KMS-11 (cell line): Measurements from ENCODE around the gene FBXW7.

Experiments
- H2AFZ ChIP-seq: fragments of 200-600 bp; sonication (generic); 2 replicates; pipeline ENCODE4 v1.6.1; 2016; ENCODE audit warnings: antibody characterized with exemption, mixed run types, low read depth
- H3K27ac ChIP-seq: fragments of 200-600 bp; sonication (generic); 2 replicates; pipeline ENCODE4 v1.6.1; 2016; ENCODE audit warnings: mild to moderate bottlenecking, mixed run types
- H3K27me3 ChIP-seq: fragments of 200-600 bp; sonication (generic); 2 replicates; pipeline ENCODE4 v1.6.1; 2017; ENCODE audit warnings: mild to moderate bottlenecking, low read depth, mixed run types, moderate library complexity; ENCODE audit not compliant: insufficient read depth
- H3K36me3 ChIP-seq: fragments of 200-600 bp; sonication (generic); 2 replicates; pipeline ENCODE4 v1.6.1; 2017; ENCODE audit warnings: mild to moderate bottlenecking, mixed run types; ENCODE audit not compliant: insufficient read depth
- H3K4me1 ChIP-seq: fragments of 200-600 bp; sonication (generic); 2 replicates; pipeline ENCODE4 v1.6.1; 2016; ENCODE audit warnings: mild to moderate bottlenecking, low read depth, mixed run types; ENCODE audit not compliant: poor library complexity, severe bottlenecking
- H3K4me2 ChIP-seq: fragments of 200-600 bp; sonication (generic); 2 replicates; pipeline ENCODE4 v1.7.0; 2016; ENCODE audit warnings: mild to moderate bottlenecking, mixed run types
- H3K4me3 ChIP-seq: fragments of 200-600 bp; sonication (generic); IDR thresholded peaks from 2 replicates; pipeline ENCODE4 v1.6.1; 2017; ENCODE audit warnings: low read depth, low read length, mixed read lengths; ENCODE audit not compliant: insufficient read depth
- H3K79me2 ChIP-seq: fragments of 200-600 bp; sonication (generic); 2 replicates; pipeline ENCODE4 v1.6.1; 2016; ENCODE audit warnings: low read depth, mixed run types; ENCODE audit not compliant: insufficient read depth
- H3K9ac ChIP-seq: fragments of 200-600 bp; sonication (generic); 2 replicates; pipeline ENCODE4 v1.6.1; 2016; ENCODE audit warnings: mild to moderate bottlenecking, mixed run types
- H4K20me1 ChIP-seq: fragments of 200-600 bp; sonication (generic); 2 replicates; pipeline ENCODE4 v1.6.1; 2016; ENCODE audit warnings: mild to moderate bottlenecking, mixed run types; ENCODE audit not compliant: insufficient read depth
- TF ChIP-seq, protein P1 (sequence below): fragments of 200-600 bp; sonication (generic); conservative IDR thresholded peaks from 2 replicates; pipeline ENCODE4 v1.6.1; 2017; ENCODE audit warnings: low read depth, mild to moderate bottlenecking, antibody characterized with exemption, low read length, moderate library complexity, mixed read lengths

The FBXW7 gene

GRCh38 chr4:152525878-152526277 lies 10.0 kb downstream of the FBXW7 start:
- no peak overlapping the region for H3K4me2 ChIP-seq
- TF ChIP-seq, protein P1, sequence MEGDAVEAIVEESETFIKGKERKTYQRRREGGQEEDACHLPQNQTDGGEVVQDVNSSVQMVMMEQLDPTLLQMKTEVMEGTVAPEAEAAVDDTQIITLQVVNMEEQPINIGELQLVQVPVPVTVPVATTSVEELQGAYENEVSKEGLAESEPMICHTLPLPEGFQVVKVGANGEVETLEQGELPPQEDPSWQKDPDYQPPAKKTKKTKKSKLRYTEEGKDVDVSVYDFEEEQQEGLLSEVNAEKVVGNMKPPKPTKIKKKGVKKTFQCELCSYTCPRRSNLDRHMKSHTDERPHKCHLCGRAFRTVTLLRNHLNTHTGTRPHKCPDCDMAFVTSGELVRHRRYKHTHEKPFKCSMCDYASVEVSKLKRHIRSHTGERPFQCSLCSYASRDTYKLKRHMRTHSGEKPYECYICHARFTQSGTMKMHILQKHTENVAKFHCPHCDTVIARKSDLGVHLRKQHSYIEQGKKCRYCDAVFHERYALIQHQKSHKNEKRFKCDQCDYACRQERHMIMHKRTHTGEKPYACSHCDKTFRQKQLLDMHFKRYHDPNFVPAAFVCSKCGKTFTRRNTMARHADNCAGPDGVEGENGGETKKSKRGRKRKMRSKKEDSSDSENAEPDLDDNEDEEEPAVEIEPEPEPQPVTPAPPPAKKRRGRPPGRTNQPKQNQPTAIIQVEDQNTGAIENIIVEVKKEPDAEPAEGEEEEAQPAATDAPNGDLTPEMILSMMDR = no peak
- H3K27me3 ChIP-seq = no peaks in the 10 kb centered on the region
- no peaks in the 10 kb centered on the region for H3K36me3 ChIP-seq
- H3K27ac ChIP-seq = no peak overlapping the region
- peaks cover 29% of the 10 kb centered on the region for H3K4me1 ChIP-seq
- no peak overlapping the region for H3K4me3 ChIP-seq
- H4K20me1 ChIP-seq = peaks cover 26% of the 10 kb centered on the region
- H3K79me2 ChIP-seq = peaks cover 92% of the 10 kb centered on the region
- H2AFZ ChIP-seq = no peak overlapping the region
- H3K9ac ChIP-seq = no peak overlapping the region

DNA sequence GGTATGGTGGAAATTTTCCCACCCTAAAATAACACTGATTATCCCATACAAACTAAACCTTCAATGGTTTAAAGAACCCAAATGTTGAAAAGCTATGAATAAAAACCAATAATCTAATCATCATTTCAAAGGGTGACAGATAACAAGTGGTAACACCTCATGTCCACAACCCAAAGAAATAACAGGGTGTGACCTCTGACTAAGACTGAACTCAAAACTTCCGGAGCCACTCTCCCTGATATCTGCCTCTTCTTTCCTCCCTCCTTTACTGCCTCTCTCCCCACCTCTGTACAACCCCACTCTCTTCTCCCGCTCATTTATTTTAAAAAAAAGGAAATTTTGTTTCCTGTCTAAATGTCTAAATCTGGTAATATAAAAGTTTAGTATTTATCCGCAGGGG lies 11.5 kb downstream of the FBXW7 start:
- TF ChIP-seq, protein P1 = no peak
- no peak overlapping the region for H2AFZ ChIP-seq
- no peaks in the 10 kb centered on the region for H3K27me3 ChIP-seq
- H3K4me3 ChIP-seq = no peak overlapping the region
- no peak overlapping the region for H3K9ac ChIP-seq
- peaks cover 25% of the 10 kb centered on the region for H3K4me1 ChIP-seq
- peaks cover 26% of the 10 kb centered on the region for H4K20me1 ChIP-seq
- no peaks in the 10 kb centered on the region for H3K36me3 ChIP-seq
- no peak overlapping the region for H3K27ac ChIP-seq
- H3K4me2 ChIP-seq = no peak overlapping the region
- H3K79me2 ChIP-seq = peaks cover 91% of the 10 kb centered on the region

GRCh38 chr4:152523731-152524130 lies 12.2 kb downstream of the FBXW7 start:
- TF ChIP-seq, protein P1 = no peak
- no peak overlapping the region for H3K4me3 ChIP-seq
- no peaks in the 10 kb centered on the region for H3K36me3 ChIP-seq
- no peaks in the 10 kb centered on the region for H3K27me3 ChIP-seq
- H3K27ac ChIP-seq = no peak overlapping the region
- no peak overlapping the region for H2AFZ ChIP-seq
- H3K4me1 ChIP-seq = peaks cover 25% of the 10 kb centered on the region
- H3K79me2 ChIP-seq = peaks cover 91% of the 10 kb centered on the region
- H3K4me2 ChIP-seq = no peak overlapping the region
- H3K9ac ChIP-seq = no peak overlapping the region
- H4K20me1 ChIP-seq = peaks cover 22% of the 10 kb centered on the region

GRCh38 chr4:152522754-152523153 lies 13.1 kb downstream of the FBXW7 start:
- H3K4me1 ChIP-seq = peaks cover 17% of the 10 kb centered on the region
- no peak overlapping the region for H3K9ac ChIP-seq
- peaks cover 12% of the 10 kb centered on the region for H4K20me1 ChIP-seq
- TF ChIP-seq, protein P1 = no peak
- H3K79me2 ChIP-seq = peaks cover 89% of the 10 kb centered on the region
- H3K27me3 ChIP-seq = no peaks in the 10 kb centered on the region
- no peak overlapping the region for H2AFZ ChIP-seq
- no peak overlapping the region for H3K4me2 ChIP-seq
- H3K36me3 ChIP-seq = no peaks in the 10 kb centered on the region
- no peak overlapping the region for H3K27ac ChIP-seq
- no peak overlapping the region for H3K4me3 ChIP-seq
